Activated CD4-positive, alpha-beta T cell treated with anti-CD3 and anti-CD28 coated beads, Interleukin-2, amount 10 ng/mL, durations not matched to agents 7 days and 5 days (primary cell): ENCODE results near the gene DNASE1L2. TPM values are rescaled to one million over a fixed set of nuclear protein-coding genes. Genes with fewer than 3 reads are reported as not detected.

Experiments used
- CTCF ChIA-PET: fragments of 350-600 bp; sonication (Branson Sonifier 250); formaldehyde crosslinking; loops from one replicate; lab custom pipeline; 2021; ENCODE audit warnings: antibody characterized with exemption; lab: Charles Lee
- POLR2A ChIA-PET: fragments of 350-600 bp; sonication (Branson Sonifier 250); formaldehyde crosslinking; loops from one replicate; lab custom pipeline; 2021; ENCODE audit warnings: antibody characterized with exemption; lab: Charles Lee
- DNase-seq: peaks from one replicate; pipeline ENCODE4 v3.0.0-alpha.2; 2020
- H3K27ac Mint-ChIP-seq: one replicate; pipeline ENCODE4 v1.8.0; 2021; ENCODE audit warnings: mild to moderate bottlenecking, moderate library complexity, mixed read lengths
- H3K27me3 Mint-ChIP-seq: one replicate; pipeline ENCODE4 v1.8.0; 2021; ENCODE audit warnings: mixed read lengths
- H3K36me3 Mint-ChIP-seq: one replicate; pipeline ENCODE4 v1.8.0; 2021; ENCODE audit warnings: low read depth, mixed read lengths
- H3K4me1 Mint-ChIP-seq: one replicate; pipeline ENCODE4 v1.8.0; 2021; ENCODE audit warnings: mixed read lengths
- H3K4me3 Mint-ChIP-seq: one replicate; pipeline ENCODE4 v1.8.0; 2021; ENCODE audit warnings: mild to moderate bottlenecking, moderate library complexity, mixed read lengths
- H3K9me3 Mint-ChIP-seq: one replicate; pipeline ENCODE4 v1.8.0; 2021; ENCODE audit warnings: mixed read lengths
- total RNA-seq, 2 experiments: library from RNA; stranded (reverse); gene quantifications; one replicate each; pipeline ENCODE4 v1.2.3, GENCODE V29; 2021

DNASE1L2 gene
- total RNA-seq, 2 experiments from 2014 or later, result 2.0 to 3.4 TPM

- ChIA-PET CTCF (interaction anchor here (0.6 to 1.4 kb wide), 2 partner anchors 9 to 41 kb away, joined by 3 read pairs; partner anchors contain the start of gene PGP), POLR2A (no interaction called here)
- H3K27ac Mint-ChIP-seq, result peak overlapping the region; percentile 84
- peaks cover 15% of the 10 kb centered on the region for H3K36me3 Mint-ChIP-seq
- peak overlapping the region; percentile 76 for H3K4me3 Mint-ChIP-seq
- H3K4me1 Mint-ChIP-seq, result peaks cover 24% of the 10 kb centered on the region
- no peak for DNase-seq
- no peaks in the 10 kb centered on the region for H3K9me3 Mint-ChIP-seq
- peaks cover 4% of the 10 kb centered on the region for H3K27me3 Mint-ChIP-seq
These were observed 29.8 kb upstream of the DNASE1L2 start for GRCh38 chr16:2206420-2206779.

GRCh38 chr16:2206780-2207433 is 29.3 kb upstream of the DNASE1L2 start:
- no peak for DNase-seq
- peaks cover 15% of the 10 kb centered on the region for H3K36me3 Mint-ChIP-seq
- peak overlapping the region; percentile 19 for H3K27ac Mint-ChIP-seq
- ChIA-PET POLR2A (no interaction called here), CTCF (interaction anchor here (0.6 kb wide), 1 partner anchor 40 kb away, joined by 3 read pairs; no protein-coding TSS in a partner anchor)
- peaks cover 26% of the 10 kb centered on the region for H3K4me1 Mint-ChIP-seq
- H3K4me3 Mint-ChIP-seq, result peak overlapping the region; percentile 76
- no peaks in the 10 kb centered on the region for H3K9me3 Mint-ChIP-seq
- peaks cover 3% of the 10 kb centered on the region for H3K27me3 Mint-ChIP-seq

- no peaks in the 10 kb centered on the region for H3K27me3 Mint-ChIP-seq
- peaks cover 16% of the 10 kb centered on the region for H3K36me3 Mint-ChIP-seq
- POLR2A ChIA-PET, result no interaction called here
- H3K4me1 Mint-ChIP-seq, result peaks cover 36% of the 10 kb centered on the region
- DNase-seq, result no peak
- no peaks in the 10 kb centered on the region for H3K9me3 Mint-ChIP-seq
- H3K4me3 Mint-ChIP-seq, result peak overlapping the region; percentile 58
- H3K27ac Mint-ChIP-seq, result no peak overlapping the region
- CTCF ChIA-PET, result interaction anchor here (0.6 kb wide), 1 partner anchor 323 kb away, joined by 4 read pairs; no protein-coding TSS in a partner anchor
These were observed 28.4 kb upstream of the DNASE1L2 start for GRCh38 chr16:2207872-2208271.

- Mint-ChIP-seq H3K4me3 (no peak overlapping the region), H3K4me1 (peaks cover 40% of the 10 kb centered on the region), H3K36me3 (peaks cover 18% of the 10 kb centered on the region), H3K9me3 (no peaks in the 10 kb centered on the region), H3K27ac (no peak overlapping the region), H3K27me3 (no peaks in the 10 kb centered on the region)
- no peak for DNase-seq
- CTCF ChIA-PET, result interaction anchor here (0.6 kb wide), 1 partner anchor 323 kb away, joined by 4 read pairs; no protein-coding TSS in a partner anchor
- POLR2A ChIA-PET, result no interaction called here
These were observed 27.9 kb upstream of the DNASE1L2 start for GRCh38 chr16:2208308-2208707.

- Mint-ChIP-seq H3K27ac (no peak overlapping the region), H3K4me3 (no peak overlapping the region), H3K4me1 (peaks cover 40% of the 10 kb centered on the region), H3K9me3 (no peaks in the 10 kb centered on the region), H3K36me3 (peaks cover 20% of the 10 kb centered on the region), H3K27me3 (no peaks in the 10 kb centered on the region)
- POLR2A ChIA-PET, result no interaction called here
- DNase-seq, result no peak
- CTCF ChIA-PET, result no interaction called here
These were observed 27.5 kb upstream of the DNASE1L2 start for GRCh38 chr16:2208772-2209171.

GRCh38 chr16:2209258-2210008 is 26.8 kb upstream of the DNASE1L2 start:
- peaks cover 20% of the 10 kb centered on the region for H3K36me3 Mint-ChIP-seq
- peaks cover 37% of the 10 kb centered on the region for H3K4me1 Mint-ChIP-seq
- no peaks in the 10 kb centered on the region for H3K9me3 Mint-ChIP-seq
- no peak overlapping the region for H3K4me3 Mint-ChIP-seq
- no peaks in the 10 kb centered on the region for H3K27me3 Mint-ChIP-seq
- DNase-seq, result no peak
- ChIA-PET POLR2A (no interaction called here), CTCF (interaction anchor here (1.2 kb wide), 1 partner anchor 13 kb away, joined by 3 read pairs; no protein-coding TSS in a partner anchor)
- no peak overlapping the region for H3K27ac Mint-ChIP-seq

- H3K9me3 Mint-ChIP-seq, result no peaks in the 10 kb centered on the region
- H3K4me3 Mint-ChIP-seq, result no peak overlapping the region
- ChIA-PET CTCF (interaction anchor here (1.2 kb wide), 1 partner anchor 12 kb away, joined by 3 read pairs; no protein-coding TSS in a partner anchor), POLR2A (no interaction called here)
- DNase-seq, result no peak
- no peaks in the 10 kb centered on the region for H3K27me3 Mint-ChIP-seq
- H3K4me1 Mint-ChIP-seq, result peaks cover 33% of the 10 kb centered on the region
- H3K27ac Mint-ChIP-seq, result no peak overlapping the region
- peaks cover 20% of the 10 kb centered on the region for H3K36me3 Mint-ChIP-seq
These were observed 26.3 kb upstream of the DNASE1L2 start for GRCh38 chr16:2210009-2210332.

GRCh38 chr16:2210386-2211365 is 25.6 kb upstream of the DNASE1L2 start, which contains the start of gene BRICD5:
Gene BRICD5 (minus strand): TSS chr16:2210863. CDS start chr16:2210833, 30 bp downstream.
- H3K27ac Mint-ChIP-seq, result no peak within 1 kb of the TSS

GRCh38 chr16:2211923-2212347 is 24.3 kb upstream of the DNASE1L2 start:
- Mint-ChIP-seq H3K36me3 (peaks cover 16% of the 10 kb centered on the region), H3K4me1 (peaks cover 34% of the 10 kb centered on the region), H3K9me3 (no peaks in the 10 kb centered on the region), H3K4me3 (peak overlapping the region; percentile 26), H3K27me3 (no peaks in the 10 kb centered on the region), H3K27ac (no peak overlapping the region)
- no peak for DNase-seq
- POLR2A ChIA-PET, result no interaction called here
- CTCF ChIA-PET, result no interaction called here

More at GRCh38 chr16:2210386-2211365, 25.6 kb upstream of the DNASE1L2 start, which contains the start of gene BRICD5:
- H3K36me3 Mint-ChIP-seq, result peaks cover 20% of the 10 kb centered on the region
- no peak within 1 kb of the TSS for H3K4me3 Mint-ChIP-seq
- POLR2A ChIA-PET, result no interaction called here
- H3K9me3 Mint-ChIP-seq, result no peaks in the 10 kb centered on the region
- CTCF ChIA-PET, result interaction anchor here (1.2 kb wide), 1 partner anchor 12 kb away, joined by 3 read pairs; no protein-coding TSS in a partner anchor
- H3K27me3 Mint-ChIP-seq, result no peaks in the 10 kb centered on the region
- H3K4me1 Mint-ChIP-seq, result peaks cover 35% of the 10 kb centered on the region
- DNase-seq, result no peak

- DNase-seq, result no peak
- ChIA-PET CTCF (no interaction called here), POLR2A (no interaction called here)
- Mint-ChIP-seq H3K4me3 (peak overlapping the region; percentile 77), H3K36me3 (peaks cover 10% of the 10 kb centered on the region), H3K27ac (no peak overlapping the region), H3K27me3 (no peaks in the 10 kb centered on the region), H3K4me1 (peaks cover 28% of the 10 kb centered on the region), H3K9me3 (no peaks in the 10 kb centered on the region)
These were observed 23.6 kb upstream of the DNASE1L2 start for GRCh38 chr16:2212362-2213324.
